HFFc6 (cell line): ENCODE data around the gene CIAPIN1. TPM values are rescaled to one million over a fixed set of nuclear protein-coding genes. Genes with fewer than 3 reads are reported as not detected.

Source experiments
- DNase-seq: peaks from one replicate; pipeline ENCODE4 v3.0.0-alpha.2; 2018
- H3K27ac Mint-ChIP-seq: 2 replicates; pipeline ENCODE4 v1.8.0; 2020; ENCODE audit warnings: mild to moderate bottlenecking, mixed read lengths
- H3K27me3 Mint-ChIP-seq: 2 replicates; pipeline ENCODE4 v1.8.0; 2021; ENCODE audit warnings: mild to moderate bottlenecking, moderate library complexity, mixed read lengths; ENCODE audit not compliant: insufficient read depth
- H3K36me3 Mint-ChIP-seq: 2 replicates; pipeline ENCODE4 v1.8.0; 2021; ENCODE audit warnings: low read depth, mixed read lengths
- H3K4me1 Mint-ChIP-seq: 2 replicates; pipeline ENCODE4 v1.8.0; 2020; ENCODE audit warnings: low read depth, mixed read lengths
- H3K4me3 Mint-ChIP-seq: 2 replicates; pipeline ENCODE4 v1.8.0; 2020; ENCODE audit warnings: mild to moderate bottlenecking, moderate library complexity, mixed read lengths
- H3K9me3 Mint-ChIP-seq: 2 replicates; pipeline ENCODE4 v1.8.0; 2020; ENCODE audit warnings: mild to moderate bottlenecking, mixed read lengths
- total RNA-seq, 6 experiments: library from RNA; stranded (reverse); fragmentation: NEBNext Ultra II Directional; extraction: Animal tissue kit (Norgen Biotek cat#: 25700); gene quantifications; 2 replicates in 1 of 6; 3 replicates in 5 of 6; pipeline ENCODE4 v1.2.3, GENCODE V29; 2021
- TF ChIP-seq, protein P1 (sequence below): fragments of 200-600 bp; sonication (generic); IDR thresholded peaks from 2 replicates; pipeline ENCODE4 v1.5.0; 2021; ENCODE audit warnings: antibody characterized with exemption, mild to moderate bottlenecking

Gene CIAPIN1
- total RNA-seq, 6 experiments from 2014 or later, result 37.5 to 49.0 (median 46.8) TPM

DNA sequence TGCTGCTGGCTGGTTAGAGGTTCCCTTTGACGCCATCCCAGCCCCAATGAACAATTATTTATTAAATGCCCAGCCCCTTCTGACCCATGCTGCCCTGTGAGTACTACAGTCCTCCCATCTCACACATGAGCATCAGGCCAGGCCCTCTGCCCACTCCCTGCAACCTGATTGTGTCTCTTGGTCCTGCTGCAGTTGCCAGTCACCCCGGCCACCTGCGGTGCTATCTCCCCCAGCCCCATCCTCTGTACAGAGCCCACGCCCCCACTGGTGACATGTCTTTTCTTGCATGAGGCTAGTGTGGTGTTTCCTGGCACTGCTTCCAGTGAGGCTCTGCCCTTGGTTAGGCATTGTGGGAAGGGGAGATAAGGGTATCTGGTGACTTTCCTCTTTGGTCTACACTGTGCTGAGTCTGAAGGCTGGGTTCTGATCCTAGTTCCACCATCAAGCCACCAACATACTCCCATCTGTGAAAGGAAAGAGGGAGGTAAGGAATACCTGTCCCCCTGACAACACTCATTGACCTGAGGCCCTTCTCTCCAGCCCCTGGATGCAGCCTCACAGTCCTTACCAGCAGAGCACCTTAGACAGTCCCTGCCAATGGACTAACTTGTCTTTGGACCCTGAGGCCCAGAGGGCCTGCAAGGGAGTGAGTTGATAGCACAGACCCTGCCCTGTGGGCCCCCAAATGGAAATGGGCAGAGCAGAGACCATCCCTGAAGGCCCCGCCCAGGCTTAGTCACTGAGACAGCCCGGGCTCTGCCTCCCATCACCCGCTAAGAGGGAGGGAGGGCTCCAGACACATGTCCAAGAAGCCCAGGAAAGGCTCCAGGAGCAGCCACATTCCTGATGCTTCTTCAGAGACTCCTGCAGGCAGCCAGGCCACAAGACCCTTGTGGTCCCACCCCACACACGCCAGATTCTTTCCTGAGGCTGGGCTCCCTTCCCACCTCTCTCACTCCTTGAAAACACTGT is 63.6 kb downstream of the CIAPIN1 start:
- H3K4me3 Mint-ChIP-seq, result no peak overlapping the region
- no peak for DNase-seq
- TF ChIP-seq, protein P1, sequence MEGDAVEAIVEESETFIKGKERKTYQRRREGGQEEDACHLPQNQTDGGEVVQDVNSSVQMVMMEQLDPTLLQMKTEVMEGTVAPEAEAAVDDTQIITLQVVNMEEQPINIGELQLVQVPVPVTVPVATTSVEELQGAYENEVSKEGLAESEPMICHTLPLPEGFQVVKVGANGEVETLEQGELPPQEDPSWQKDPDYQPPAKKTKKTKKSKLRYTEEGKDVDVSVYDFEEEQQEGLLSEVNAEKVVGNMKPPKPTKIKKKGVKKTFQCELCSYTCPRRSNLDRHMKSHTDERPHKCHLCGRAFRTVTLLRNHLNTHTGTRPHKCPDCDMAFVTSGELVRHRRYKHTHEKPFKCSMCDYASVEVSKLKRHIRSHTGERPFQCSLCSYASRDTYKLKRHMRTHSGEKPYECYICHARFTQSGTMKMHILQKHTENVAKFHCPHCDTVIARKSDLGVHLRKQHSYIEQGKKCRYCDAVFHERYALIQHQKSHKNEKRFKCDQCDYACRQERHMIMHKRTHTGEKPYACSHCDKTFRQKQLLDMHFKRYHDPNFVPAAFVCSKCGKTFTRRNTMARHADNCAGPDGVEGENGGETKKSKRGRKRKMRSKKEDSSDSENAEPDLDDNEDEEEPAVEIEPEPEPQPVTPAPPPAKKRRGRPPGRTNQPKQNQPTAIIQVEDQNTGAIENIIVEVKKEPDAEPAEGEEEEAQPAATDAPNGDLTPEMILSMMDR, result no peak
- peaks cover 28% of the 10 kb centered on the region for H3K27me3 Mint-ChIP-seq
- H3K4me1 Mint-ChIP-seq, result no peaks in the 10 kb centered on the region; the same call in 1 of the 2 replicates
- H3K9me3 Mint-ChIP-seq, result no peaks in the 10 kb centered on the region
- H3K27ac Mint-ChIP-seq, result no peak overlapping the region
- H3K36me3 Mint-ChIP-seq, result no peaks in the 10 kb centered on the region

DNA sequence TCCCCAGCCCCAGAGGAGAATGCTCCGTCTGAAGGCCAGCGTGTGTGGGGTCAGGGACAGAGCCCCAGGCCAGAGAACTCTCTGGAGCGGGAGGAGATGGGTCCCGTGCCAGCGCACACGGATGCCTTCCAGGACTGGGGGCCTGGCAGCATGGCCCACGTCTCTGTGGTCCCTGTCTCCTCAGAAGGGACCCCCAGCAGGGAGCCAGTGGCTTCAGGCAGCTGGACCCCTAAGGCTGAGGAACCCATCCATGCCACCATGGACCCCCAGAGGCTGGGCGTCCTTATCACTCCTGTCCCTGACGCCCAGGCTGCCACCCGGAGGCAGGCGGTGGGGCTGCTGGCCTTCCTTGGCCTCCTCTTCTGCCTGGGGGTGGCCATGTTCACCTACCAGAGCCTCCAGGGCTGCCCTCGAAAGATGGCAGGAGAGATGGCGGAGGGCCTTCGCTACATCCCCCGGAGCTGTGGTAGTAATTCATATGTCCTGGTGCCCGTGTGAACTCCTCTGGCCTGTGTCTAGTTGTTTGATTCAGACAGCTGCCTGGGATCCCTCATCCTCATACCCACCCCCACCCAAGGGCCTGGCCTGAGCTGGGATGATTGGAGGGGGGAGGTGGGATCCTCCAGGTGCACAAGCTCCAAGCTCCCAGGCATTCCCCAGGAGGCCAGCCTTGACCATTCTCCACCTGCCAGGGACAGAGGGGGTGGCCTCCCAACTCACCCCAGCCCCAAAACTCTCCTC is 64.5 kb downstream of the CIAPIN1 start:
- Mint-ChIP-seq H3K27ac (no peak overlapping the region), H3K36me3 (no peaks in the 10 kb centered on the region), H3K9me3 (no peaks in the 10 kb centered on the region), H3K4me1 (peaks cover 5% of the 10 kb centered on the region), H3K27me3 (peaks cover 24% of the 10 kb centered on the region), H3K4me3 (no peak overlapping the region)
- TF ChIP-seq, protein P1, result no peak
- DNase-seq, result no peak

DNA sequence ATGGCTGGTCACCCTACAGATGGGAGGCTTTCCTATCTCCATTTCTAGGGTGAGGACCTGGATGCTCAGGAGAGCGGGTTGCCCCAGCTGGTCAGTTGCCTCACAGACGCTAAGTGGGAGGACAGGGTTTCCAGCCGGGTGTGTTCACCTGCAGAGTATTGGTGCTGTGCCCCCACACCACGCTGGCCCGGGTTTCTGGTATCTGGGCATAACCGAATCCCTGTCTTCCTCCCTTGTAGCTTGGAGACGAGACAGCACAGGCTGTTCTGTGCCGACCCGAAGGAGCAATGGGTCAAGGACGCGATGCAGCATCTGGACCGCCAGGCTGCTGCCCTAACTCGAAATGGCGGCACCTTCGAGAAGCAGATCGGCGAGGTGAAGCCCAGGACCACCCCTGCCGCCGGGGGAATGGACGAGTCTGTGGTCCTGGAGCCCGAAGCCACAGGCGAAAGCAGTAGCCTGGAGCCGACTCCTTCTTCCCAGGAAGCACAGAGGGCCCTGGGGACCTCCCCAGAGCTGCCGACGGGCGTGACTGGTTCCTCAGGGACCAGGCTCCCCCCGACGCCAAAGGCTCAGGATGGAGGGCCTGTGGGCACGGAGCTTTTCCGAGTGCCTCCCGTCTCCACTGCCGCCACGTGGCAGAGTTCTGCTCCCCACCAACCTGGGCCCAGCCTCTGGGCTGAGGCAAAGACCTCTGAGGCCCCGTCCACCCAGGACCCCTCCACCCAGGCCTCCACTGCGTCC is 65.2 kb downstream of the CIAPIN1 start:
- no peak for DNase-seq

DNA sequence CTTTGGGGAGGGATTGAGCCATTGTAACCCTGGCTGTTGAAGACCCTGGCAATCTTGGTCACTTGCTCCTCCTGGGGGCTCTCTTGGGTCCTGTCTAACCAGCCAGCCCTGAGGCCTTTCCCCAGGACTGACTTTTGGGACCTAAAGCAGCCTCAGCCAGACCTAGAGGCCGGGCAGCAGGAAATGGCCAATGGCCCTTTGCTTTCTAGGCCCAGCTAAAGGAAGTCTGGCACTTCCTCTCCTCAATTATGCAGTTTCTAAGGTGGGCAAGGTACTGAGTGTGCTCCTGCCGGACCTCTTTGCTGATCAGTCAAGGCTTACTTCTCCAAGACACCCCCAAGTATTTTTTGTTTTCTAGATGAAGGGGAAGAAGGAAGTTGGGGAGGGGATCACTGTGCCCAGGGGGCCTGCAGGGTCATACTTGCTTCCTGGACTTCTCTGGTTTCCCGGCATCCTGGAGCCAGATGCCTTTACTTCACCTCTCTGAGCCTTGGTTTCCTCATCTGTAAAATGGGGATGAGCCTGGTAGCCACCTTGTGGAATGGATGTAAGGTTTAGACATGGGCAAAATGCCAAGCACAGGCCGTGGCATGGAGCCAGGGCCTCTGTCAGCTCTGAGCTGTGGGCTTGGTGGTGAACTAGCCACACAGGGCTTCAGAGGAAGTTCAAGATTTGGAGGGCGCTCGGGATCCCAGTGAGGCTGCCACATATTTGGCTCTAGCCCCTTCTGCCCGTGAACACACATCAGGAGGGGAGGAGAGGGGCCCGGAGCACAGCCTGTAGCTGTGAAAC is 66.3 kb downstream of the CIAPIN1 start:
- TF ChIP-seq, protein P1, result no peak
- peak; percentile 3 for DNase-seq
- peaks cover 12% of the 10 kb centered on the region for H3K27me3 Mint-ChIP-seq
- peaks cover 10% of the 10 kb centered on the region for H3K4me1 Mint-ChIP-seq
- no peaks in the 10 kb centered on the region for H3K9me3 Mint-ChIP-seq
- no peak overlapping the region for H3K4me3 Mint-ChIP-seq
- H3K27ac Mint-ChIP-seq, result no peak overlapping the region
- no peaks in the 10 kb centered on the region for H3K36me3 Mint-ChIP-seq

More for the DNA sequence above, 65.2 kb downstream of the CIAPIN1 start:
- Mint-ChIP-seq H3K4me3 (no peak overlapping the region), H3K9me3 (no peaks in the 10 kb centered on the region), H3K4me1 (peaks cover 10% of the 10 kb centered on the region), H3K27ac (no peak overlapping the region), H3K27me3 (peaks cover 19% of the 10 kb centered on the region), H3K36me3 (no peaks in the 10 kb centered on the region)
- TF ChIP-seq, protein P1, result no peak
